Measurements from ENCODE around the gene IGF2.

IGF2 gene

DNA sequence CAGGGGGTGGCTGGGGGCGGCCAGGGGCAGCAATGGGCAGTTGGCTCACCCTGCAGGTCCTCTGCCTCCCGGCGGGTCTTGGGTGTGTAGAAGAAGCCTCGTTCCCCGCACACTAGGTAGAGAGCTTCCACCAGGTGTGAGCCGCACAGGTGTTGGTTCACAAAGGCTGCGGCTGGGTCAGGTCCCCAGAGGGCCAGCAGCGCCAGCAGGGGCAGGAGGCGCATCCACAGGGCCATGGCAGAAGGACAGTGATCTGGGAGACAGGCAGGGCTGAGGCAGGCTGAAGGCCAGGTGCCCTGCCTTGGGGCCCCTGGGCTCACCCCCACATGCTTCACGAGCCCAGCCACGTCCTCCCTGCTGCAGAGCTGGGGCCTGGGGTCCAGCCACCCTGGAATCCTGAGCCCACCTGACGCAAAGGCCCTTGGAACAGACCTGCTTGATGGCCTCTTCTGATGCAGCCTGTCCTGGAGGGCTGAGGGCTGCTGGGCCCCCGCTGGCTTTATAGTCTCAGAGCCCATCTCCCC lies 21.6 kb upstream of the IGF2 start, which contains the start of gene INS:
INS (minus strand) TSS at position 474 of the 524 bp plus-strand sequence; CDS start at position 236, 238 bp downstream.
- H2AFZ ChIP-seq (ENCODE audit: low read length), result no peak within 1 kb of the TSS
- no peaks in the 10 kb centered on the region for H3K27me3 ChIP-seq (ENCODE audit: insufficient read depth, low read length)
- no peaks in the 10 kb centered on the region for H3K36me3 ChIP-seq (ENCODE audit: insufficient read depth, low read length)
- no peak within 1 kb of the TSS for H3K4me3 ChIP-seq (ENCODE audit: low read depth, low read length, poor library complexity, severe bottlenecking)
- H3F3A ChIP-seq (ENCODE audit: insufficient read depth, low read length), result no peaks in the 10 kb centered on the region
- no peaks in the 10 kb centered on the region for H3K9me3 ChIP-seq (ENCODE audit: low read length)
- no peaks in the 10 kb centered on the region for H3K9me2 ChIP-seq (ENCODE audit: low read depth, low read length)
- H3K27ac ChIP-seq (ENCODE audit: low read depth, low read length, poor library complexity, severe bottlenecking), result no peak within 1 kb of the TSS
- H3K4me1 ChIP-seq (ENCODE audit: insufficient read depth, low read length, severe bottlenecking), result no peaks in the 10 kb centered on the region
- H4K20me1 ChIP-seq (ENCODE audit: insufficient read depth, low read length), result no peaks in the 10 kb centered on the region
- TF ChIP-seq, protein P1, sequence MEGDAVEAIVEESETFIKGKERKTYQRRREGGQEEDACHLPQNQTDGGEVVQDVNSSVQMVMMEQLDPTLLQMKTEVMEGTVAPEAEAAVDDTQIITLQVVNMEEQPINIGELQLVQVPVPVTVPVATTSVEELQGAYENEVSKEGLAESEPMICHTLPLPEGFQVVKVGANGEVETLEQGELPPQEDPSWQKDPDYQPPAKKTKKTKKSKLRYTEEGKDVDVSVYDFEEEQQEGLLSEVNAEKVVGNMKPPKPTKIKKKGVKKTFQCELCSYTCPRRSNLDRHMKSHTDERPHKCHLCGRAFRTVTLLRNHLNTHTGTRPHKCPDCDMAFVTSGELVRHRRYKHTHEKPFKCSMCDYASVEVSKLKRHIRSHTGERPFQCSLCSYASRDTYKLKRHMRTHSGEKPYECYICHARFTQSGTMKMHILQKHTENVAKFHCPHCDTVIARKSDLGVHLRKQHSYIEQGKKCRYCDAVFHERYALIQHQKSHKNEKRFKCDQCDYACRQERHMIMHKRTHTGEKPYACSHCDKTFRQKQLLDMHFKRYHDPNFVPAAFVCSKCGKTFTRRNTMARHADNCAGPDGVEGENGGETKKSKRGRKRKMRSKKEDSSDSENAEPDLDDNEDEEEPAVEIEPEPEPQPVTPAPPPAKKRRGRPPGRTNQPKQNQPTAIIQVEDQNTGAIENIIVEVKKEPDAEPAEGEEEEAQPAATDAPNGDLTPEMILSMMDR (IDR thresholded peaks at IDR 0.05; ENCODE audit: low read length), result no peak
- TF ChIP-seq EZH2 (IDR thresholded peaks at IDR 0.05; ENCODE audit: borderline replicate concordance, low read length), result no peak
- H3K79me2 ChIP-seq (ENCODE audit: insufficient read depth, low read length), result no peaks in the 10 kb centered on the region
- no peak within 1 kb of the TSS for H3K9ac ChIP-seq (ENCODE audit: low read length)
- H3K4me2 ChIP-seq (ENCODE audit: low read length), result no peak within 1 kb of the TSS

DNA sequence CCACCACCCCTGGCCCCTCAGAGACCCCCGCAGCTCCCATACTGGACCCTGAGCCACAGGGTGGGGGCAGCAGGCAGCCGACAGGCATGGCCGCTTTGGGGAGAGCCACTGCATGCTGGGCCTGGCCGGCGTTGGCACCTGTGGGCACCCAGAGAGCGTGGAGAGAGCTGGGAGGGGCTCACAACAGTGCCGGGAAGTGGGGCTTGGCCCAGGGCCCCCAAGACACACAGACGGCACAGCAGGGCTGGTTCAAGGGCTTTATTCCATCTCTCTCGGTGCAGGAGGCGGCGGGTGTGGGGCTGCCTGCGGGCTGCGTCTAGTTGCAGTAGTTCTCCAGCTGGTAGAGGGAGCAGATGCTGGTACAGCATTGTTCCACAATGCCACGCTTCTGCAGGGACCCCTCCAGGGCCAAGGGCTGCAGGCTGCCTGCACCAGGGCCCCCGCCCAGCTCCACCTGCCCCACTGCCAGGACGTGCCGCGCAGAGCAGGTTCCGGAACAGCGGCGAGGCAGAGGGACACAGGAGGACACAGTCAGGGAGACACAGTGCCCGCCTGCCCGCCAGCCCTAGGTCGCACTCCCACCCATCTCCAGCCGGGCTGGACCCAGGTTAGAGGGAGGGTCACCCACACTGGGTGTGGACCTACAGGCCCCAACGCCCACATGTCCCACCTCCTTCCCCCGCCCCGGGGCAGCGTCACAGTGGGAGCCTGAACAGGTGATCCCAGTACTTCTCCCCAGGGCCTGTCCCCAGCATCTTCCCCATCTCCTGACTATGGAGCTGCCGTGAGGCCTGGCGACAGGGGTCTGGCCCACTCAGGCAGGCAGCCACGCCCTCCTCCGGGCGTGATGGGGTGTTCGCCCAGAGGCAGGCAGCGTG lies 20.6 kb upstream of the IGF2 start:
- Histone ChIP-seq H3K9me2 (ENCODE audit: low read depth, low read length) (no peaks in the 10 kb centered on the region), H3K79me2 (ENCODE audit: insufficient read depth, low read length) (no peaks in the 10 kb centered on the region), H3K4me1 (ENCODE audit: insufficient read depth, low read length, severe bottlenecking) (no peaks in the 10 kb centered on the region), H3K27ac (ENCODE audit: low read depth, low read length, poor library complexity, severe bottlenecking) (no peak overlapping the region), H3K9ac (ENCODE audit: low read length) (no peak overlapping the region), H3K4me2 (ENCODE audit: low read length) (no peak overlapping the region), H3F3A (ENCODE audit: insufficient read depth, low read length) (no peaks in the 10 kb centered on the region), H3K9me3 (ENCODE audit: low read length) (no peaks in the 10 kb centered on the region), H4K20me1 (ENCODE audit: insufficient read depth, low read length) (no peaks in the 10 kb centered on the region), H3K4me3 (ENCODE audit: low read depth, low read length, poor library complexity, severe bottlenecking) (no peak overlapping the region), H2AFZ (ENCODE audit: low read length) (no peak overlapping the region), H3K27me3 (ENCODE audit: insufficient read depth, low read length) (0 out of 2 replicates have a peak, but pooled peaks cover 6% of the 10 kb centered on the region), H3K36me3 (ENCODE audit: insufficient read depth, low read length) (no peaks in the 10 kb centered on the region)
- no peak for TF ChIP-seq EZH2 (IDR thresholded peaks at IDR 0.05; ENCODE audit: borderline replicate concordance, low read length)
- TF ChIP-seq, protein P1 (IDR thresholded peaks at IDR 0.05; ENCODE audit: low read length), result no peak

DNA sequence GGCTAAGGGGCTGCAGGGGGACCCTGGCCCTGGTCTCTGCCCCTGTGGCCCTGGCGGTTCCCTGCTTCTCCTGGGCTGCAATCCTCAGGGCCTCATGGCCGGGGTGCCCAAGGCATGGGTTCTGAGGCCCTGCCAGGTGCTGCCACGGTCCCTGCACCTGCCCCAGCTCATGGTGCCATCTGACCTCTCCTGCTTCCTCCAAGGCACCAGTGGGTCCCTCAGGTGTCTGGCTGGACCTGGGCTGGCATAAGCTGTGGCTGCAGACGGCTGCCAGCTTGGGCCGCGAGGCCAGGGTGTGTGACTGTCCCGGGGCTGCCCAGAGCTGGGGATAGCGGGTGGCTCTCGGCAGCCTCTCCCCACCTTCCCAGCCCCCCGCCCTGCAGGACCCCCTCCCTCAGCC lies 19.8 kb upstream of the IGF2 start:
- H3K4me3 ChIP-seq (ENCODE audit: low read depth, low read length, poor library complexity, severe bottlenecking), result no peak overlapping the region
- H3K27ac ChIP-seq (ENCODE audit: low read depth, low read length, poor library complexity, severe bottlenecking), result no peak overlapping the region
- H3K4me1 ChIP-seq (ENCODE audit: insufficient read depth, low read length, severe bottlenecking), result no peaks in the 10 kb centered on the region

More for the DNA sequence above, 19.8 kb upstream of the IGF2 start:
- Histone ChIP-seq H3K9me2 (ENCODE audit: low read depth, low read length) (no peaks in the 10 kb centered on the region), H3K9me3 (ENCODE audit: low read length) (no peaks in the 10 kb centered on the region), H4K20me1 (ENCODE audit: insufficient read depth, low read length) (no peaks in the 10 kb centered on the region), H3K9ac (ENCODE audit: low read length) (no peak overlapping the region), H3K36me3 (ENCODE audit: insufficient read depth, low read length) (no peaks in the 10 kb centered on the region), H3K4me2 (ENCODE audit: low read length) (no peak overlapping the region), H3K79me2 (ENCODE audit: insufficient read depth, low read length) (no peaks in the 10 kb centered on the region), H3F3A (ENCODE audit: insufficient read depth, low read length) (no peaks in the 10 kb centered on the region), H2AFZ (ENCODE audit: low read length) (no peak overlapping the region), H3K27me3 (ENCODE audit: insufficient read depth, low read length) (0 out of 2 replicates have a peak, but pooled peaks cover 6% of the 10 kb centered on the region)
- TF ChIP-seq, protein P1 (IDR thresholded peaks at IDR 0.05; ENCODE audit: low read length), result no peak
- no peak for TF ChIP-seq EZH2 (IDR thresholded peaks at IDR 0.05; ENCODE audit: borderline replicate concordance, low read length)

Data from OCI-LY1 (cell line).